Lower leg skin (tissue), 4 donors: Measurements from ENCODE around the gene BAIAP2. TPM values are rescaled to one million over a fixed set of nuclear protein-coding genes. Genes with fewer than 3 reads are reported as not detected.

Experiments
- DNase-seq, 2 donors: peaks; one replicate each; pipeline ENCODE4 v3.0.0-alpha.2; 2019; ENCODE audit warnings: low spot score in 2 of 2
- H3K4me3 ChIP-seq: fragments of 200-600 bp; sonication (generic); 2 replicates; pipeline ENCODE4 v1.5.1; 2017; ENCODE audit warnings: mild to moderate bottlenecking, low read depth; ENCODE audit not compliant: poor library complexity, severe bottlenecking
- CTCF ChIP-seq, 3 donors: fragments of 450-650 bp; IDR thresholded peaks; one replicate each; pipeline ENCODE4 v1.5.1; 2016; ENCODE audit warnings: antibody characterized with exemption in 3 of 3, mild to moderate bottlenecking in 3 of 3, moderate library complexity in 2 of 3
- POLR2A ChIP-seq, 2 donors: fragments of 450-650 bp; IDR thresholded peaks; one replicate each; pipeline ENCODE4 v1.6.1; 2016 to 2017; ENCODE audit warnings: antibody characterized with exemption in 2 of 2, mild to moderate bottlenecking in 1 of 2, moderate library complexity in 1 of 2
- WGBS, 2 donors: methylation state at CpG; one replicate each; pipeline ENCODE4 v1.1.5; 2018; 5-methylcytosine and 5-hydroxymethylcytosine counted together
- intact Hi-C: fragments of 100-400 bp; cut with DNase I; formaldehyde crosslinking; loops from one replicate; pipeline ENCODE4 v1.15.0; 2023; ENCODE audit warnings: low total_unique reads
- total RNA-seq, 4 donors: library from RNA; depleted of rRNA; stranded (reverse); fragments of >200 nt; gene quantifications; one replicate each; pipeline ENCODE4 v1.1.0, GENCODE V29; 2016

Gene BAIAP2
- total RNA-seq, 4 donors from 2014 or later, result 190 to 308 (median 224) TPM

DNA sequence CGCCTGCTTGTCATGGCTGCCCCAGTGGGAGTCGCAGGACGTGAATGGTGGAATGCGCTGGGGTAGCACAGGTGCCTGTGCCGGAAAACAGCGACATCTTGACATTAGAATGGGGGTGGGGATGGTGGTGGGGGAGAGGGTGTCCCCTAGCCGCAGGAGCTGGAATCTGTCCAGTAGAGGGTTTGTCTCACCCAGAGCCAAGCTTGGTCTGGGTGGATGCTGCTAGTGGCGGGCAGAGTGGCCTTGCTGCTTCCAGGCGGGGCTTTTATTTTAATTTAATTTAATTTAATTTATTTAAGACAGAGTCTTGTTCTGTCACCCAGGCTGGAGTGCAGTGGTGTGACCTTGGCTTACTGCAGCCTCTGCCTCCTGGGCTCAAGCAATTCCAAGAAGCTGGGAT lies 7.7 kb downstream of the BAIAP2 start:
- intact Hi-C loops, result no loop called here
- no peak for DNase-seq
- no peak overlapping the region for H3K4me3 ChIP-seq
- TF ChIP-seq CTCF (IDR thresholded peaks at IDR 0.05), result no peak
- TF ChIP-seq POLR2A (IDR thresholded peaks at IDR 0.05), result no peak
- WGBS, 2 donors, result 84 to 93% methylated on average over 9 of the region's 9 CpGs

DNA sequence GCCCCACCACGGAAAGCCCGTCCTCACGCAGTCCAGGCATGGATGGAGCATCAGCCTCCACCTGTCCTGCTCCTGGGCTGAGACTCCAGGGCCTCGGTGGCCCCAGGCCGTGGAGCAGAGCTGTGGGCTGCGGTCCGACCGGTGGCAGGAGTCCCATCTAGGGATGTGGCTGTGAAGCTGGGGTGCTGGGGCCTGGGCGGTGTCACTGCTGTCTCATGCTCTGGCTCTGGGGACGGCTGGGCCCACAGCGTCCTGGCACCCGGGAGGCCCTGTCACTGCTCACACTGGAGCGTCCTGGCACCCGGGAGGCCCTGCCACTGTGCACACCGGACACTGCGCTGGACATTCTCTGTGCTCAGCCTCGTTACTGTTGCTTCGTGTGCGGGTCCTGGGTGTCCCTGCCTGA lies 8.4 kb downstream of the BAIAP2 start:
- 64 to 76% methylated on average over 14 to 19 of the region's 19 CpGs for WGBS, 2 donors
- intact Hi-C loops, result no loop called here
- no peak for DNase-seq
- H3K4me3 ChIP-seq, result no peak overlapping the region
- TF ChIP-seq CTCF (IDR thresholded peaks at IDR 0.05) (no peak), POLR2A (IDR thresholded peaks at IDR 0.05) (no peak)

- intact Hi-C loops, result no loop called here
- no peak for DNase-seq
- no peak overlapping the region for H3K4me3 ChIP-seq
- 63 to 64% methylated on average over 34 to 37 of the region's 38 CpGs for WGBS, 2 donors
- TF ChIP-seq POLR2A (IDR thresholded peaks at IDR 0.05), result no peak
- TF ChIP-seq CTCF (IDR thresholded peaks at IDR 0.05), result no peak
Measured at GRCh38 chr17:81043725-81044427, 8.9 kb downstream of the BAIAP2 start.

DNA sequence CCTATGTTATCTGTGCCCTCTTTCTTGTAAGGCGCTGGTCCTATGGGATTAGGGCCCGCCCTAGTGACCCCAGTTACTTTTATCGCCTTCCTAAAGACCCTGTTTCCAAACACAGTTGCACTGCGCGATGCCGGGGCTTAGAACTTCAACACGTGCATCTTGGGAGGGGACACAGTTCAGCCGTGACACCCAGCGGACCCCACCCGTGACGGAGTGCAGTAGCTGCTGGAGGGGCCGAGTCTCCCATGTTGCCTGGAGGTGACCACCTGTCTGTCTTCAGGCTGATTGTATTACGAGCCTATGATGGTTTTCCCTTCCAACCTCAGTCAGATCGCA lies 9.4 kb downstream of the BAIAP2 start:
- intact Hi-C loops, result no loop called here
- WGBS, 2 donors, result 61 to 66% methylated on average over 14 of the region's 14 CpGs
- H3K4me3 ChIP-seq, result no peak overlapping the region

DNA sequence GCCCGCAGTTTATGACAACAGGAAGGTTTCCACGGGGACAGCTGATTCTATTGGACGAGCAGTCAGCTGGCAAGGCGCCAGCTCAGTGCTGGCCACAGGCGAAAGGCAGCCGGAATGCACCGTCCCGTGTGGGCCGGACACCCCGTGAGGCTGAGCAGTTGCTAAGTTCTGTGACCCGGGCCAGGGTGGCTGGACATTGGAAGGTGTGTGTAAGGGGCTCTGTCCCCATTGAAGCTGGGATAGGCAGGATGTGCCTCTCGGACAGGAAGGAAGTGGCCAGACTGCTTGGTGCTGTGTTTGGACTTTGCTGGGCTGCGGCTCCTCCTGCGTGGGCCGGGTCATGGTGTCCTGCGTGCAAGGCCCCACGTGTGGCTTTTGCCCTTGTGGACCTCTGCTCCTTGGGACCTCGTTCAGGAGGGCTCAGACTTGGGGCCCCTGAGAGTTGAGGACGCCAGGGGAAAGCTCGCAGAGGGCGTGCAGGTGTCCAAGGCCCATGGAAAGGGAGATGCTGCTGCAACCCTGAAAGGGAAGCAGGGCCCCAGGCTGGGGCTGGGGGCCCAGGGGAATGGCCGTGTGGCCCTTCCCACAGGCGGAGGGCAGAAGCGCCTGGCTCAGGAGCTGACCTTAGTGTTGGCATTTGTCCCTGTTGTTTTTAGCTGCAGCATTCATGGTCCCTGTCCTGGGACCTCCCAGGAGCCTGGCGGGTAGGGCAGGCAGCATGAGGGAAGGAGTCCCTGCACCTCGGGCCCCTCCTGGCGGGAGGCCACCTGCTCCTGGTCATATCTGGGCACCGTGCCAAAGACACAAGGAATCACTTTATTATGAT lies 10.0 kb downstream of the BAIAP2 start:
- no peak overlapping the region for H3K4me3 ChIP-seq
- peak; percentile 73 to 95 for DNase-seq
- intact Hi-C loops, result no loop called here
- WGBS, 2 donors, result 39 to 43% methylated on average over 20 to 28 of the region's 28 CpGs
- TF ChIP-seq POLR2A (IDR thresholded peaks at IDR 0.05) (no peak), CTCF (IDR thresholded peaks at IDR 0.05) (no peak)

More for the DNA sequence above, 9.4 kb downstream of the BAIAP2 start:
- TF ChIP-seq CTCF (IDR thresholded peaks at IDR 0.05), result no peak
- TF ChIP-seq POLR2A (IDR thresholded peaks at IDR 0.05), result no peak
- DNase-seq, result no peak
